K562 (cell line): ENCODE results near the gene LGALS3. TPM values are rescaled to one million over a fixed set of nuclear protein-coding genes. Genes with fewer than 3 reads are reported as not detected.

Source experiments
- ATAC-seq: fragments of 200-7000 bp; cut with Tn5 transposase; 3 replicates; pipeline ENCODE4 v1.9.1; 2020; ENCODE audit warnings: moderate library complexity
- BruUV-seq: library from RNA; stranded (reverse); fragments of 400-500 nt; replicated peaks from 2 replicates; lab custom pipeline; 2021; lab: Mats Ljungman, UMichigan
- CTCF ChIA-PET: fragments of 300-600 bp; formaldehyde crosslinking; extraction: SDS; loops from one replicate; lab custom pipeline; 2021; ENCODE audit warnings: low intra/inter-chr PET ratio; lab: Yijun Ruan, JAX
- POLR2A ChIA-PET: fragments of 300-600, 350-650 bp; sonication (Branson Sonifier 250); formaldehyde crosslinking; extraction: SDS; loops from one replicate; lab custom pipeline; 2021; ENCODE audit warnings: antibody characterized with exemption, inconsistent platforms; lab: Yijun Ruan, JAX
- DNase-seq, 4 experiments: peaks; one replicate each; pipeline versions ENCODE4 v3.0.0 to v3.0.0-alpha.2; 2011 to 2018; ENCODE audit warnings: low spot score in 3 of 4, mixed read lengths in 3 of 4; ENCODE audit errors: extremely low read depth in 1 of 4
- FAIRE-seq: peaks from 2 replicates; lab custom pipeline; 2011; peaks lifted over from hg19 to GRCh38; lab: Jason Lieb, UNC
- H2AFZ ChIP-seq: 2 replicates; pipeline ENCODE4 v1.6.0; 2011; ENCODE audit warnings: low read depth, low read length, control low read depth, inconsistent platforms
- H3K27ac ChIP-seq: fragments of 200-600 bp; 3 replicates; pipeline ENCODE4 v1.8.0; 2011; ENCODE audit warnings: low read depth, mild to moderate bottlenecking, control low read depth, inconsistent platforms, low read length, moderate library complexity, mixed read lengths; ENCODE audit errors: extremely low read depth
- H3K27me3 ChIP-seq, 2 experiments: fragments of 300-600 bp in 1 of 2; 2 replicates in 1 of 2; 3 replicates in 1 of 2; pipeline versions ENCODE4 v1.6.0 to v1.8.0; 2011; ENCODE audit warnings: inconsistent platforms in 2 of 2, low read length in 2 of 2, mild to moderate bottlenecking in 1 of 2, mixed read lengths in 1 of 2, moderate library complexity in 1 of 2; ENCODE audit not compliant: control insufficient read depth in 2 of 2, insufficient read depth in 2 of 2
- H3K36me3 ChIP-seq: fragments of 300-600 bp; 3 replicates; pipeline ENCODE4 v1.8.0; 2011; ENCODE audit warnings: mild to moderate bottlenecking, low read length, inconsistent platforms; ENCODE audit not compliant: control insufficient read depth, insufficient read depth
- H3K4me1 ChIP-seq, 2 experiments: fragments of 200-600 bp in 1 of 2; replicated peaks in 1 of 2; 2 replicates in 1 of 2; 3 replicates in 1 of 2; pipeline versions ENCODE4 v1.5.1 to v1.8.0; 2011; ENCODE audit warnings: inconsistent platforms in 2 of 2, low read length in 2 of 2, mild to moderate bottlenecking in 1 of 2, mixed read lengths in 1 of 2, moderate library complexity in 1 of 2; ENCODE audit not compliant: control insufficient read depth in 2 of 2, insufficient read depth in 2 of 2
- H3K4me2 ChIP-seq: 2 replicates; pipeline ENCODE4 v1.6.1; 2011; ENCODE audit warnings: low read length, control low read depth, inconsistent platforms, mixed read lengths; ENCODE audit not compliant: insufficient read depth
- H3K4me3 ChIP-seq: fragments of 200-600 bp; sonication (generic), shearing (Covaris generic); 2 replicates; pipeline ENCODE4 v1.5.1; 2016; ENCODE audit warnings: control low read depth, inconsistent platforms
- H3K79me2 ChIP-seq: fragments of 200-600 bp; 3 replicates; pipeline ENCODE4 v1.8.0; 2011; ENCODE audit warnings: low read length, inconsistent platforms; ENCODE audit not compliant: control insufficient read depth, insufficient read depth
- H3K9ac ChIP-seq, 2 experiments: 2 replicates each; pipeline versions ENCODE4 v1.6.0 to v1.6.1; 2011; ENCODE audit warnings: low read depth in 2 of 2, low read length in 2 of 2, control low read depth in 1 of 2, inconsistent platforms in 1 of 2, mild to moderate bottlenecking in 1 of 2, mixed read lengths in 1 of 2; ENCODE audit not compliant: insufficient read depth in 1 of 2
- H3K9me1 ChIP-seq: one replicate; pipeline ENCODE4 v1.6.0; 2011; ENCODE audit warnings: inconsistent platforms, mild to moderate bottlenecking, low read length, moderate library complexity; ENCODE audit not compliant: control insufficient read depth, insufficient read depth
- H3K9me3 ChIP-seq: replicated peaks from 2 replicates; pipeline ENCODE4 v1.5.1; 2011; ENCODE audit warnings: low read depth, low read length, inconsistent platforms; ENCODE audit not compliant: control insufficient read depth, insufficient read depth
- H4K20me1 ChIP-seq: replicated peaks from 2 replicates; pipeline ENCODE4 v1.6.1; 2011; ENCODE audit warnings: low read length, inconsistent platforms, mixed read lengths; ENCODE audit not compliant: control insufficient read depth, insufficient read depth
- C11orf30 ChIP-seq: fragments of 450-650 bp; IDR thresholded peaks from 2 replicates; pipeline ENCODE4 v1.6.1; 2016; ENCODE audit warnings: low read depth, mild to moderate bottlenecking
- HDGF ChIP-seq: fragments of 450-650 bp; IDR thresholded peaks from 2 replicates; pipeline ENCODE4 v1.6.1; 2016
- MAFF ChIP-seq: IDR thresholded peaks from 2 replicates; pipeline ENCODE4 v1.6.1; 2012; ENCODE audit warnings: low read length, improper control_type of control experiment
- MAFG ChIP-seq: fragments of 450-650 bp; conservative IDR thresholded peaks from 2 replicates; pipeline ENCODE4 v1.6.1; 2016; ENCODE audit warnings: missing genetic modification characterization, missing compliant biosample characterization
- MAFK ChIP-seq: IDR thresholded peaks from 2 replicates; pipeline ENCODE4 v1.6.1; 2011; ENCODE audit warnings: low read length, improper control_type of control experiment
- MECOM ChIP-seq: fragments of 250-450 bp; sonication (Bioruptor Pico); IDR thresholded peaks from 2 replicates; pipeline ENCODE4 v1.8.0; 2022; ENCODE audit warnings: inconsistent platforms
- NCOA1 ChIP-seq: fragments of 450-650 bp; IDR thresholded peaks from 2 replicates; pipeline ENCODE4 v1.6.1; 2016; ENCODE audit warnings: low read depth
- POLR2H ChIP-seq: IDR thresholded peaks from 2 replicates; pipeline ENCODE4 v1.6.1; 2016; ENCODE audit warnings: missing genetic modification characterization, low read depth, mild to moderate bottlenecking, control low read depth, missing compliant biosample characterization, moderate library complexity
- ZNF316 ChIP-seq: fragments of 450-650 bp; IDR thresholded peaks from 2 replicates; pipeline ENCODE4 v1.6.1; 2016
- WGBS: fragments of 100-300 bp; shearing (Covaris generic); methylation state at CpG from one replicate; pipeline ENCODE4 v1.1.6; 2016; ENCODE audit warnings: low coverage, mixed read lengths; ENCODE audit not compliant: insufficient coverage; ENCODE audit errors: missing lambda C conversion rate; 5-methylcytosine and 5-hydroxymethylcytosine counted together
- in situ Hi-C: fragments of 300-500 bp; cut with MboI; formaldehyde crosslinking; loops from 4 replicates; pipeline ENCODE4 v1.15.0; 2018; ENCODE audit warnings: inconsistent platforms, mixed read lengths
- intact Hi-C: fragments of 100-400 bp; cut with micrococcal nuclease; formaldehyde crosslinking; loops from 2 replicates; pipeline ENCODE4 v1.14.2; 2022
- polyA plus RNA-seq, 8 experiments: library from polyadenylated mRNA; depleted of rRNA in 4 of 8; stranded (reverse) in 5 of 8; unstranded in 3 of 8; fragments of >200 nt; fragmentation: Nextera tagmentation in 2 of 8; fragmentation: Illumina TruSeq in 1 of 8; extraction: Ambion mirVana in 2 of 8; extraction: Trizol in 1 of 8; gene quantifications; 2 replicates each; pipeline versions ENCODE4 v1.2.1 to v1.2.3, GENCODE V29; 2011 to 2014; ENCODE audit warnings: inconsistent platforms in 1 of 8, missing spikeins in 1 of 8
- total RNA-seq, 7 experiments: library from RNA; depleted of rRNA in 6 of 7; stranded (reverse); fragments of >200 nt in 6 of 7; fragmentation: Illumina TruSeq in 2 of 7; extraction: Trizol in 2 of 7; gene quantifications; 2 replicates each; pipeline versions ENCODE4 v1.2.1 to v1.2.3, GENCODE V29; 2011 to 2021; ENCODE audit warnings: low replicate concordance in 1 of 7
- TF ChIP-seq, protein P1 (sequence below): fragments of 200-400 bp; formaldehyde crosslinking; IDR thresholded peaks from 2 replicates; pipeline ENCODE4 v1.6.1; 2017; ENCODE audit warnings: mild to moderate bottlenecking, low read depth, low read length, moderate library complexity
- TF ChIP-seq, protein P2 (sequence below): fragments of 450-650 bp; formaldehyde crosslinking; IDR thresholded peaks from 2 replicates; pipeline ENCODE4 v1.4.0; 2020; ENCODE audit warnings: mild to moderate bottlenecking, moderate library complexity
- TF ChIP-seq, protein P3 (sequence below), 2 experiments: fragments of 450-650 bp; IDR thresholded peaks; 2 replicates each; pipeline ENCODE4 v1.6.1; 2016

LGALS3 gene
- total and polyA plus RNA-seq, 9 of the 15 experiments (the other 6 are each of a cell fraction or from before 2014, with no cell fraction given) = 0.04 to 1.9 (median 1.1) TPM

DNA sequence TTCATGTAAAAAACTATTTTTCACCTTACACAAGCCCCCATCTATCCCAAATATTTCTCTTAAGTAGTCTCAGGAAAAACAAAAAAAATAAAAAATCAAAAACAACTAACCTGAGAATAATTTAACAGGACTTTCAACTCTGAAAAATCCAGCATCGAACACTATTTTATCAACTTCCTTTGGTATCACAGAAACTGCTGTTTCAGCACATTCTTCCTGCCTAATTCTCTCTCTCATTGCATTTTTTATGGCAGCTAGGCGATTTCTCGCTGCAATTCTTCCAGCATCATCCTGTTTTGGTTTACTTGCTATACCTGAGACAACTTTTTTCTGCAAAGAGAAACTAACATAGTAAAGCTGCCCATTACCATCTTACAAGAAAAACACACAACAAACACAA, 29.4 kb downstream of the LGALS3 start:
- no peaks in the 10 kb centered on the region for H3K4me1 ChIP-seq
- DNase-seq (no peak), FAIRE-seq (no peak), ATAC-seq (no peak)
- no peaks in the 10 kb centered on the region for H3K9me3 ChIP-seq
- no peak overlapping the region for H3K9ac ChIP-seq
- no peaks in the 10 kb centered on the region for H3K27me3 ChIP-seq
- ChIA-PET CTCF (interaction anchor here (1.6 kb wide), 1 partner anchor 68 kb away, joined by 5 read pairs; no protein-coding TSS in a partner anchor), POLR2A (interaction anchor here (1.7 kb wide), 1 partner anchor 11 kb away, joined by 4 read pairs; no protein-coding TSS in a partner anchor)
- BruUV-seq = no TSS peak
- H3K36me3 ChIP-seq = peaks cover 60% of the 10 kb centered on the region; the same call in 2 of the 3 replicates
- no peaks in the 10 kb centered on the region for H3K79me2 ChIP-seq
- intact Hi-C loops (no loop called here), in situ Hi-C loops (loop anchor here (5.0 kb wide), 1 partner anchor 76 kb away; no protein-coding TSS in a partner anchor)
- H2AFZ ChIP-seq = no peak overlapping the region
- WGBS = 90% methylated on average over 3 of the region's 3 CpGs
- H4K20me1 ChIP-seq = no peaks in the 10 kb centered on the region
- no peak overlapping the region for H3K4me2 ChIP-seq
- no peaks in the 10 kb centered on the region for H3K9me1 ChIP-seq
- TF ChIP-seq ZNF316 (peak; percentile 88), MAFF (peak; percentile 80), NCOA1 (no peak), C11orf30 (peak; percentile 82), MAFG (tag) (peak; percentile 66; the same call in 1 of the 2 replicates), MAFK (peak; percentile 84), MECOM (CRISPR knock-in tag) (no peak)
- H3K4me3 ChIP-seq = no peak overlapping the region
- H3K27ac ChIP-seq = no peak overlapping the region

DNA sequence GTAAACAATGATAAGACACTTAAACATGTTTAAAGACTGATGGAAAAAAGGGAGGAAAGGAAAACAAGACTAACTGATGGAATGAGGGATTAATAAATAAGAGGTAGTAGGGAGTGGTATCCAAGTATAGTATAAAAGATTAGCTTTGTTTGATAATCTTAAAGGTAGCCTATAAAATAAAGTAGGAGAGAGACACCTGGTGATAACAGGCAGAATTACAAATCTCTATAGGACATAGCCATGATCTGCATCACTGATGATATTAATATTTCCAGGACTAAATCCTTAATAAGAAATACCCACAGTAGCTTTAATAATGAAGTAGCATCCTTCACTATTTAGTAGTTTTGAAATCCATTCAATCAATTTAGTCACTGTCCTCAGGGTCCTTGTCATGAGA, 31.9 kb downstream of the LGALS3 start:
- no peaks in the 10 kb centered on the region for H3K79me2 ChIP-seq
- no peaks in the 10 kb centered on the region for H3K9me3 ChIP-seq
- FAIRE-seq (peak; percentile 6), ATAC-seq (no peak), DNase-seq (peak in 1 of 4 experiments; percentile 5)
- no peak overlapping the region for H3K4me3 ChIP-seq
- in situ Hi-C loops (no loop called here), intact Hi-C loops (loop anchor here (1.0 kb wide), 1 partner anchor 72 kb away; no protein-coding TSS in a partner anchor)
- H3K4me2 ChIP-seq = no peak overlapping the region
- no peak overlapping the region for H3K9ac ChIP-seq
- H4K20me1 ChIP-seq = no peaks in the 10 kb centered on the region
- H3K36me3 ChIP-seq = peaks cover 68% of the 10 kb centered on the region; the same call in 2 of the 3 replicates
- H3K9me1 ChIP-seq = no peaks in the 10 kb centered on the region
- no peaks in the 10 kb centered on the region for H3K4me1 ChIP-seq
- H3K27ac ChIP-seq = no peak overlapping the region
- H3K27me3 ChIP-seq = no peaks in the 10 kb centered on the region
- POLR2A ChIA-PET = no interaction called here
- BruUV-seq = no TSS peak
- CTCF ChIA-PET = interaction anchor here (0.6 to 1.4 kb wide), 5 partner anchors 70 to 596 kb away, joined by 3 to 11 read pairs (median 4); partner anchors contain the start of gene MAPK1IP1L
- no peak overlapping the region for H2AFZ ChIP-seq
- TF ChIP-seq HDGF (no peak), POLR2H (tag) (no peak)
- TF ChIP-seq, protein P1, sequence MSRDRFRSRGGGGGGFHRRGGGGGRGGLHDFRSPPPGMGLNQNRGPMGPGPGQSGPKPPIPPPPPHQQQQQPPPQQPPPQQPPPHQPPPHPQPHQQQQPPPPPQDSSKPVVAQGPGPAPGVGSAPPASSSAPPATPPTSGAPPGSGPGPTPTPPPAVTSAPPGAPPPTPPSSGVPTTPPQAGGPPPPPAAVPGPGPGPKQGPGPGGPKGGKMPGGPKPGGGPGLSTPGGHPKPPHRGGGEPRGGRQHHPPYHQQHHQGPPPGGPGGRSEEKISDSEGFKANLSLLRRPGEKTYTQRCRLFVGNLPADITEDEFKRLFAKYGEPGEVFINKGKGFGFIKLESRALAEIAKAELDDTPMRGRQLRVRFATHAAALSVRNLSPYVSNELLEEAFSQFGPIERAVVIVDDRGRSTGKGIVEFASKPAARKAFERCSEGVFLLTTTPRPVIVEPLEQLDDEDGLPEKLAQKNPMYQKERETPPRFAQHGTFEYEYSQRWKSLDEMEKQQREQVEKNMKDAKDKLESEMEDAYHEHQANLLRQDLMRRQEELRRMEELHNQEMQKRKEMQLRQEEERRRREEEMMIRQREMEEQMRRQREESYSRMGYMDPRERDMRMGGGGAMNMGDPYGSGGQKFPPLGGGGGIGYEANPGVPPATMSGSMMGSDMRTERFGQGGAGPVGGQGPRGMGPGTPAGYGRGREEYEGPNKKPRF = no peak
- TF ChIP-seq, protein P2, sequence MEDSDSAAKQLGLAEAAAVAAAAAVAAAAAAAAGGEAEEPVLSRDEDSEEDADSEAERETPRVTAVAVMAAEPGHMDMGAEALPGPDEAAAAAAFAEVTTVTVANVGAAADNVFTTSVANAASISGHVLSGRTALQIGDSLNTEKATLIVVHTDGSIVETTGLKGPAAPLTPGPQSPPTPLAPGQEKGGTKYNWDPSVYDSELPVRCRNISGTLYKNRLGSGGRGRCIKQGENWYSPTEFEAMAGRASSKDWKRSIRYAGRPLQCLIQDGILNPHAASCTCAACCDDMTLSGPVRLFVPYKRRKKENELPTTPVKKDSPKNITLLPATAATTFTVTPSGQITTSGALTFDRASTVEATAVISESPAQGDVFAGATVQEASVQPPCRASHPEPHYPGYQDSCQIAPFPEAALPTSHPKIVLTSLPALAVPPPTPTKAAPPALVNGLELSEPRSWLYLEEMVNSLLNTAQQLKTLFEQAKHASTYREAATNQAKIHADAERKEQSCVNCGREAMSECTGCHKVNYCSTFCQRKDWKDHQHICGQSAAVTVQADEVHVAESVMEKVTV = peak; percentile 20
- TF ChIP-seq, protein P3, sequence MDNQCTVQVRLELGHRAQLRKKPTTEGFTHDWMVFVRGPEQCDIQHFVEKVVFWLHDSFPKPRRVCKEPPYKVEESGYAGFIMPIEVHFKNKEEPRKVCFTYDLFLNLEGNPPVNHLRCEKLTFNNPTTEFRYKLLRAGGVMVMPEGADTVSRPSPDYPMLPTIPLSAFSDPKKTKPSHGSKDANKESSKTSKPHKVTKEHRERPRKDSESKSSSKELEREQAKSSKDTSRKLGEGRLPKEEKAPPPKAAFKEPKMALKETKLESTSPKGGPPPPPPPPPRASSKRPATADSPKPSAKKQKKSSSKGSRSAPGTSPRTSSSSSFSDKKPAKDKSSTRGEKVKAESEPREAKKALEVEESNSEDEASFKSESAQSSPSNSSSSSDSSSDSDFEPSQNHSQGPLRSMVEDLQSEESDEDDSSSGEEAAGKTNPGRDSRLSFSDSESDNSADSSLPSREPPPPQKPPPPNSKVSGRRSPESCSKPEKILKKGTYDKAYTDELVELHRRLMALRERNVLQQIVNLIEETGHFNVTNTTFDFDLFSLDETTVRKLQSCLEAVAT (IDR thresholded peaks at IDR 0.05) = no peak
